Measurements from ENCODE around the gene NOL9.

DNA sequence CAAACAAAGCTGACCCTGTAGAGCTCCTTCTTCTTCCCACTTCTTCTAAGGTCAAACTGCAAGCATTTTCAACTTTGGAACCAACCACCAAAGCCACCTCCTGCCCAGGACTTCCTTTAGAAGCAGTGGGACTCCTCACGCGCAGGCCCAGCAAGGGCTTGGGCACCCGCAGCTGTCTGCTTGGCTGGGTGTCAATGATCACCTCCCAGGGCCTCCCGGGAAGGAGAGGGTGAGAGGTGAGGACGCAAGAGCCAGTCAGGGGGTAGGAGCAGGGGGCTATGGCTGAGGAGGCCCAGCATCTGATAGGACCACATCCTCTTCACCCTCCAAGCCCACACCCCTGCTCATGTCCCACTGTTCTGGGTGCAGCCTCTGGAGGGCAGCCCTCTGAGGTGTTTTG lies 38.1 kb upstream of the NOL9 start:
- TF ChIP-seq EZH2 (IDR thresholded peaks at IDR 0.05; ENCODE audit: borderline replicate concordance, low read depth, low read length, severe bottlenecking) (no peak), POLR2A (IDR thresholded peaks at IDR 0.05; ENCODE audit: low read depth, low read length) (peak; percentile 4), CTCF (IDR thresholded peaks at IDR 0.05; ENCODE audit: extremely low read depth in 1 of 2, insufficient read depth in 1 of 2, low read depth in 1 of 2, low read length in 2 of 2) (no peak), POLR2AphosphoS5 (IDR thresholded peaks at IDR 0.05; ENCODE audit: insufficient read depth, low read depth, low read length) (no peak), MAX (IDR thresholded peaks at IDR 0.05; ENCODE audit: insufficient read depth, insufficient read length) (no peak), JUN (IDR thresholded peaks at IDR 0.05; ENCODE audit: borderline replicate concordance, insufficient read depth, insufficient read length, low read depth) (no peak)

All from endothelial cell of umbilical vein (primary cell).